H9 (cell line): ENCODE data around the gene IL32. TPM values are rescaled to one million over a fixed set of nuclear protein-coding genes. Genes with fewer than 3 reads are reported as not detected.

Experiments
- DNase-seq: peaks from one replicate; pipeline ENCODE4 v3.0.0-alpha.2; 2017
- H2AFZ ChIP-seq: one replicate; pipeline ENCODE4 v1.6.1; 2013; ENCODE audit warnings: mild to moderate bottlenecking, low read length, control low read depth, moderate library complexity
- H2AK5ac ChIP-seq: 2 replicates; pipeline ENCODE4 v1.6.1; 2013; ENCODE audit warnings: low read length, control low read depth, mixed read lengths; ENCODE audit not compliant: insufficient read length
- H2BK120ac ChIP-seq: one replicate; pipeline ENCODE4 v1.6.1; 2013; ENCODE audit warnings: low read depth, mild to moderate bottlenecking, low read length, control low read depth, inconsistent platforms; ENCODE audit not compliant: poor library complexity, severe bottlenecking
- H2BK12ac ChIP-seq: 2 replicates; pipeline ENCODE4 v1.6.1; 2013; ENCODE audit warnings: low read length, control low read depth, mixed read lengths, low read depth; ENCODE audit not compliant: insufficient read length
- H2BK15ac ChIP-seq: 2 replicates; pipeline ENCODE4 v1.6.1; 2013; ENCODE audit warnings: low read depth, low read length, control low read depth
- H2BK20ac ChIP-seq: one replicate; pipeline ENCODE4 v1.6.1; 2013; ENCODE audit warnings: low read depth, mild to moderate bottlenecking, low read length, control low read depth, inconsistent platforms; ENCODE audit not compliant: poor library complexity, severe bottlenecking
- H2BK5ac ChIP-seq: 2 replicates; pipeline ENCODE4 v1.6.1; 2013; ENCODE audit warnings: low read length, control low read depth, mixed read lengths; ENCODE audit not compliant: insufficient read length
- H3K14ac ChIP-seq: 2 replicates; pipeline ENCODE4 v1.6.1; 2013; ENCODE audit warnings: low read length, control low read depth; ENCODE audit not compliant: insufficient read depth
- H3K18ac ChIP-seq: 2 replicates; pipeline ENCODE4 v1.6.1; 2013; ENCODE audit warnings: low read depth, mild to moderate bottlenecking, mixed read lengths, low read length, control low read depth; ENCODE audit not compliant: insufficient read length
- H3K23ac ChIP-seq: 2 replicates; pipeline ENCODE4 v1.6.1; 2013; ENCODE audit warnings: low read length, control low read depth, mixed read lengths, low read depth; ENCODE audit not compliant: insufficient read length
- H3K23me2 ChIP-seq: 2 replicates; pipeline ENCODE4 v1.6.1; 2013; ENCODE audit warnings: low read depth, mild to moderate bottlenecking, mixed read lengths, low read length, control low read depth; ENCODE audit not compliant: insufficient read length, poor library complexity, severe bottlenecking
- H3K27ac ChIP-seq: 2 replicates; pipeline ENCODE4 v1.5.1; 2013; ENCODE audit warnings: low read length, control low read depth, mixed read lengths, low read depth; ENCODE audit not compliant: insufficient read length
- H3K27me3 ChIP-seq: 2 replicates; pipeline ENCODE4 v1.6.1; 2013; ENCODE audit warnings: low read length, control low read depth, inconsistent platforms; ENCODE audit not compliant: insufficient read depth
- H3K4ac ChIP-seq: 2 replicates; pipeline ENCODE4 v1.6.1; 2013; ENCODE audit warnings: low read depth, mild to moderate bottlenecking, control low read depth, inconsistent platforms, low read length, moderate library complexity
- H3K4me1 ChIP-seq: 2 replicates; pipeline ENCODE4 v1.6.1; 2013; ENCODE audit warnings: low read length, control low read depth, inconsistent platforms; ENCODE audit not compliant: insufficient read depth
- H3K4me2 ChIP-seq: 2 replicates; pipeline ENCODE4 v1.6.1; 2013; ENCODE audit warnings: low read length, control low read depth, mixed read lengths; ENCODE audit not compliant: insufficient read length, insufficient read depth
- H3K56ac ChIP-seq: 2 replicates; pipeline ENCODE4 v1.6.1; 2013; ENCODE audit warnings: low read depth, mild to moderate bottlenecking, mixed read lengths, low read length, control low read depth; ENCODE audit not compliant: insufficient read length
- H3K79me1 ChIP-seq: 2 replicates; pipeline ENCODE4 v1.6.1; 2013; ENCODE audit warnings: low read depth, mild to moderate bottlenecking, moderate library complexity, low read length, control low read depth, inconsistent platforms; ENCODE audit not compliant: insufficient read depth, poor library complexity, severe bottlenecking
- H3K79me2 ChIP-seq: 2 replicates; pipeline ENCODE4 v1.6.1; 2013; ENCODE audit warnings: low read length, control low read depth, inconsistent platforms; ENCODE audit not compliant: insufficient read depth
- H3K9ac ChIP-seq: 2 replicates; pipeline ENCODE4 v1.6.1; 2013; ENCODE audit warnings: low read length, control low read depth, mixed read lengths; ENCODE audit not compliant: insufficient read length; ENCODE audit errors: extremely low read depth
- H3K9me3 ChIP-seq: one replicate; pipeline ENCODE4 v1.6.1; 2013; ENCODE audit warnings: low read depth, low read length, inconsistent platforms; ENCODE audit not compliant: control insufficient read depth
- H3T11ph ChIP-seq: one replicate; pipeline ENCODE4 v1.6.1; 2013; ENCODE audit warnings: mild to moderate bottlenecking, low read length, control low read depth, inconsistent platforms
- H4K20me1 ChIP-seq: one replicate; pipeline ENCODE4 v1.6.1; 2013; ENCODE audit not compliant: control insufficient read depth, insufficient read length, insufficient read depth
- H4K5ac ChIP-seq: 2 replicates; pipeline ENCODE4 v1.6.1; 2013; ENCODE audit warnings: low read depth, mild to moderate bottlenecking, mixed read lengths, low read length, control low read depth; ENCODE audit not compliant: insufficient read length
- H4K8ac ChIP-seq: replicated peaks from 2 replicates; pipeline ENCODE4 v1.6.1; 2013; ENCODE audit warnings: low read length, control low read depth, mixed read lengths, low read depth; ENCODE audit not compliant: insufficient read length
- H4K91ac ChIP-seq: 2 replicates; pipeline ENCODE4 v1.6.1; 2013; ENCODE audit warnings: low read depth, mild to moderate bottlenecking, moderate library complexity, mixed read lengths, low read length, control low read depth; ENCODE audit not compliant: insufficient read length
- H3K27ac Mint-ChIP-seq, 3 experiments: 2 replicates in 2 of 3; 3 replicates in 1 of 3; pipeline ENCODE4 v1.8.0; 2020 to 2021; ENCODE audit warnings: mixed read lengths in 3 of 3, mild to moderate bottlenecking in 1 of 3, moderate library complexity in 1 of 3
- H3K27me3 Mint-ChIP-seq: 2 replicates; pipeline ENCODE4 v1.8.0; 2021; ENCODE audit warnings: low read depth, mild to moderate bottlenecking, moderate library complexity, mixed read lengths
- H3K36me3 Mint-ChIP-seq, 3 experiments: 2 replicates in 2 of 3; 3 replicates in 1 of 3; pipeline ENCODE4 v1.8.0; 2020 to 2021; ENCODE audit warnings: low read depth in 3 of 3, mixed read lengths in 3 of 3; ENCODE audit not compliant: insufficient read depth in 1 of 3
- H3K4me1 Mint-ChIP-seq, 2 experiments: 2 replicates each; pipeline ENCODE4 v1.8.0; 2020; ENCODE audit warnings: mixed read lengths in 2 of 2
- H3K4me3 Mint-ChIP-seq, 2 experiments: 2 replicates in 1 of 2; 3 replicates in 1 of 2; pipeline ENCODE4 v1.8.0; 2020 to 2021; ENCODE audit warnings: mild to moderate bottlenecking in 2 of 2, mixed read lengths in 2 of 2, moderate library complexity in 1 of 2
- H3K9me3 Mint-ChIP-seq, 2 experiments: 2 replicates in 1 of 2; 3 replicates in 1 of 2; pipeline ENCODE4 v1.8.0; 2020; ENCODE audit warnings: mild to moderate bottlenecking in 2 of 2, mixed read lengths in 2 of 2, moderate library complexity in 1 of 2
- WGBS: extraction: QIAGEN DNeasy Blood & Tissue Kit; methylation state at CpG from one replicate; pipeline ENCODE4 v1.1.7; 2013; ENCODE audit warnings: missing lambda C conversion rate, low lambda C conversion rate, mixed read lengths; ENCODE audit not compliant: insufficient read length; ENCODE audit errors: extremely low coverage; 5-methylcytosine and 5-hydroxymethylcytosine counted together
- total RNA-seq: library from RNA; stranded (reverse); gene quantifications from 2 replicates; pipeline ENCODE4 v1.2.1, GENCODE V29; 2021
- TF ChIP-seq, protein P1 (sequence below): fragments of 200-600 bp; sonication (generic); conservative IDR thresholded peaks from 3 replicates; pipeline ENCODE4 v1.8.0; 2021; ENCODE audit warnings: antibody characterized with exemption, mild to moderate bottlenecking

Gene IL32
- total RNA-seq, 1 experiment from 2014 or later = 2.0 TPM

GRCh38 chr16:3084491-3084890, 19.1 kb downstream of the IL32 start:
- H4K8ac ChIP-seq = no peak overlapping the region
- no peaks in the 10 kb centered on the region for H3K4me1 ChIP-seq
- TF ChIP-seq, protein P1, sequence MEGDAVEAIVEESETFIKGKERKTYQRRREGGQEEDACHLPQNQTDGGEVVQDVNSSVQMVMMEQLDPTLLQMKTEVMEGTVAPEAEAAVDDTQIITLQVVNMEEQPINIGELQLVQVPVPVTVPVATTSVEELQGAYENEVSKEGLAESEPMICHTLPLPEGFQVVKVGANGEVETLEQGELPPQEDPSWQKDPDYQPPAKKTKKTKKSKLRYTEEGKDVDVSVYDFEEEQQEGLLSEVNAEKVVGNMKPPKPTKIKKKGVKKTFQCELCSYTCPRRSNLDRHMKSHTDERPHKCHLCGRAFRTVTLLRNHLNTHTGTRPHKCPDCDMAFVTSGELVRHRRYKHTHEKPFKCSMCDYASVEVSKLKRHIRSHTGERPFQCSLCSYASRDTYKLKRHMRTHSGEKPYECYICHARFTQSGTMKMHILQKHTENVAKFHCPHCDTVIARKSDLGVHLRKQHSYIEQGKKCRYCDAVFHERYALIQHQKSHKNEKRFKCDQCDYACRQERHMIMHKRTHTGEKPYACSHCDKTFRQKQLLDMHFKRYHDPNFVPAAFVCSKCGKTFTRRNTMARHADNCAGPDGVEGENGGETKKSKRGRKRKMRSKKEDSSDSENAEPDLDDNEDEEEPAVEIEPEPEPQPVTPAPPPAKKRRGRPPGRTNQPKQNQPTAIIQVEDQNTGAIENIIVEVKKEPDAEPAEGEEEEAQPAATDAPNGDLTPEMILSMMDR = no peak
- H2AFZ ChIP-seq = no peak overlapping the region
- no peak overlapping the region for H3T11ph ChIP-seq
- H3K23me2 ChIP-seq = no peaks in the 10 kb centered on the region
- H2BK5ac ChIP-seq = no peak overlapping the region
- H3K4me2 ChIP-seq = no peak overlapping the region
- H4K5ac ChIP-seq = no peak overlapping the region
- H3K23ac ChIP-seq = no peak overlapping the region
- peaks cover 13 to 48% (median 13%) of the 10 kb centered on the region in 3 experiments; a peak in 6 of 7 replicates for H3K36me3 Mint-ChIP-seq
- H2BK12ac ChIP-seq = no peak overlapping the region
- H3K4me1 Mint-ChIP-seq = peaks cover 10 to 17% of the 10 kb centered on the region in 2 experiments
- H3K79me1 ChIP-seq = no peaks in the 10 kb centered on the region
- no peak overlapping the region for H2BK120ac ChIP-seq
- no peak overlapping the region for H3K18ac ChIP-seq
- H2BK15ac ChIP-seq = no peak overlapping the region
- no peaks in the 10 kb centered on the region for H4K20me1 ChIP-seq
- H2BK20ac ChIP-seq = no peak overlapping the region
- no peaks in the 10 kb centered on the region for H3K27me3 ChIP-seq
- H3K27ac Mint-ChIP-seq = no peak overlapping the region
- no peaks in the 10 kb centered on the region for H3K9me3 Mint-ChIP-seq
- no peak overlapping the region for H4K91ac ChIP-seq
- no peak overlapping the region for H3K4ac ChIP-seq
- no peaks in the 10 kb centered on the region for H3K9me3 ChIP-seq
- H3K4me3 Mint-ChIP-seq = no peak overlapping the region
- no peaks in the 10 kb centered on the region for H3K79me2 ChIP-seq
- no peak for DNase-seq
- H3K27me3 Mint-ChIP-seq = peaks cover 4% of the 10 kb centered on the region; the same call in 1 of the 2 replicates
- no peak overlapping the region for H3K14ac ChIP-seq
- no peak overlapping the region for H2AK5ac ChIP-seq
- no peak overlapping the region for H3K9ac ChIP-seq
- no peak overlapping the region for H3K56ac ChIP-seq
- WGBS = no CpG with 5 or more reads among the region's 1 CpG
- no peak overlapping the region for H3K27ac ChIP-seq
